Endodermal cell (in vitro differentiated cells): ENCODE results near the gene HSD17B3. TPM values are rescaled to one million over a fixed set of nuclear protein-coding genes. Genes with fewer than 3 reads are reported as not detected.
"Not testable (repeated sequence)": the region's sequence is repeated elsewhere in the genome, so short reads cannot be mapped to it uniquely, and the experiment has no call there.

Experiments used
- DNase-seq: peaks from one replicate; pipeline ENCODE4 v3.0.0-alpha.2; 2017
- H3K27ac ChIP-seq: 2 replicates; pipeline ENCODE4 v1.5.1; 2013; ENCODE audit warnings: mild to moderate bottlenecking, low read depth, low read length, moderate library complexity
- H3K27me3 ChIP-seq: 2 replicates; pipeline ENCODE4 v1.6.1; 2013; ENCODE audit warnings: mild to moderate bottlenecking, low read length, moderate library complexity; ENCODE audit not compliant: insufficient read depth, control insufficient read depth, poor library complexity, severe bottlenecking
- H3K36me3 ChIP-seq: 2 replicates; pipeline ENCODE4 v1.7.0; 2013; ENCODE audit warnings: mild to moderate bottlenecking, low read length, moderate library complexity; ENCODE audit not compliant: control insufficient read depth, insufficient read depth
- H3K4me1 ChIP-seq: one replicate; pipeline ENCODE4 v1.7.0; 2013; ENCODE audit warnings: low read length; ENCODE audit not compliant: control insufficient read depth, insufficient read depth
- H3K4me3 ChIP-seq: 2 replicates; pipeline ENCODE4 v1.5.1; 2013; ENCODE audit warnings: mild to moderate bottlenecking, low read length, moderate library complexity
- H3K9ac ChIP-seq: 2 replicates; pipeline ENCODE4 v1.6.1; 2013; ENCODE audit warnings: mild to moderate bottlenecking, low read length, moderate library complexity; ENCODE audit not compliant: poor library complexity, severe bottlenecking; ENCODE audit errors: extremely low read depth
- H3K9me3 ChIP-seq: 2 replicates; pipeline ENCODE4 v1.6.1; 2013; ENCODE audit warnings: mild to moderate bottlenecking, low read length, moderate library complexity; ENCODE audit not compliant: control insufficient read depth
- H3K27ac Mint-ChIP-seq: 2 replicates; pipeline ENCODE4 v1.8.0; 2020; ENCODE audit warnings: mixed read lengths
- H3K27me3 Mint-ChIP-seq: 2 replicates; pipeline ENCODE4 v1.8.0; 2021; ENCODE audit warnings: mild to moderate bottlenecking, mixed read lengths; ENCODE audit not compliant: insufficient read depth
- H3K36me3 Mint-ChIP-seq: 2 replicates; pipeline ENCODE4 v1.8.0; 2020; ENCODE audit warnings: low read depth, mixed read lengths
- H3K4me1 Mint-ChIP-seq: 2 replicates; pipeline ENCODE4 v1.8.0; 2020; ENCODE audit warnings: mixed read lengths
- H3K4me3 Mint-ChIP-seq: 2 replicates; pipeline ENCODE4 v1.8.0; 2020; ENCODE audit warnings: mild to moderate bottlenecking, moderate library complexity, mixed read lengths
- H3K9me3 Mint-ChIP-seq: 2 replicates; pipeline ENCODE4 v1.8.0; 2020; ENCODE audit warnings: mild to moderate bottlenecking, mixed read lengths
- CTCF ChIP-seq: fragments of 200-600 bp; sonication (generic); conservative IDR thresholded peaks from 2 replicates; pipeline ENCODE4 v1.5.0; 2021; ENCODE audit warnings: antibody characterized with exemption, mild to moderate bottlenecking
- WGBS, 2 experiments: methylation state at CpG; one replicate each; pipeline versions ENCODE4 v1.1.5 to v1.1.7; 2013; ENCODE audit warnings: missing lambda C conversion rate in 2 of 2, mixed read lengths in 1 of 2; ENCODE audit not compliant: insufficient coverage in 1 of 2, insufficient read length in 1 of 2; 5-methylcytosine and 5-hydroxymethylcytosine counted together
- total RNA-seq, 2 donors: library from RNA; stranded (reverse); fragmentation: NEBNext Ultra II Directional in 1 of 2; extraction: Animal tissue kit (Norgen Biotek cat#: 25700) in 1 of 2; gene quantifications; 2 replicates in 1 of 2; 3 replicates in 1 of 2; pipeline ENCODE4 v1.2.1, GENCODE V29; 2021

Gene HSD17B3
- total RNA-seq, 2 donors from 2014 or later: 0.40 TPM; not detected in 1

GRCh38 chr9:96309850-96310249 is 7.9 kb upstream of the HSD17B3 start:
- no peaks in the 10 kb centered on the region for H3K36me3 ChIP-seq
- H3K27me3 ChIP-seq: no peaks in the 10 kb centered on the region
- Mint-ChIP-seq H3K27me3 (peaks cover 4% of the 10 kb centered on the region), H3K27ac (no peak overlapping the region), H3K4me3 (no peak overlapping the region), H3K9me3 (peaks cover 40% of the 10 kb centered on the region), H3K36me3 (peaks cover 26% of the 10 kb centered on the region), H3K4me1 (peaks cover 1% of the 10 kb centered on the region)
- no peak for DNase-seq
- H3K9ac ChIP-seq: no peak overlapping the region
- no peaks in the 10 kb centered on the region for H3K4me1 ChIP-seq
- no peak overlapping the region for H3K4me3 ChIP-seq
- WGBS, 2 experiments: 95 to 100% methylated on average over 3 to 7 of the region's 7 CpGs
- no peak for TF ChIP-seq CTCF
- no peak overlapping the region for H3K27ac ChIP-seq
- peaks cover 32% of the 10 kb centered on the region for H3K9me3 ChIP-seq

GRCh38 chr9:96306958-96307357 is 5.0 kb upstream of the HSD17B3 start:
- Mint-ChIP-seq H3K9me3 (peaks cover 13% of the 10 kb centered on the region), H3K4me1 (peaks cover 11% of the 10 kb centered on the region)
- not testable (repeated sequence) for H3K27ac ChIP-seq, H3K9me3 ChIP-seq, H3K36me3 ChIP-seq, H3K27me3 ChIP-seq, H3K27ac Mint-ChIP-seq, H3K27me3 Mint-ChIP-seq, H3K4me1 ChIP-seq, DNase-seq, H3K9ac ChIP-seq, H3K4me3 ChIP-seq, H3K36me3 Mint-ChIP-seq, H3K4me3 Mint-ChIP-seq
- 93 to 100% methylated on average over 4 to 6 of the region's 6 CpGs for WGBS, 2 experiments

GRCh38 chr9:96305171-96305570 is 3.2 kb upstream of the HSD17B3 start:
- H3K27me3 ChIP-seq: no peaks in the 10 kb centered on the region
- H3K4me1 Mint-ChIP-seq: peaks cover 11% of the 10 kb centered on the region
- H3K4me3 Mint-ChIP-seq: no peak overlapping the region
- H3K36me3 Mint-ChIP-seq: no peaks in the 10 kb centered on the region
- H3K9me3 Mint-ChIP-seq: peaks cover 2% of the 10 kb centered on the region
- 73 to 85% methylated on average over 2 to 3 of the region's 4 CpGs for WGBS, 2 experiments
- no peaks in the 10 kb centered on the region for H3K4me1 ChIP-seq
- H3K27ac Mint-ChIP-seq: no peak overlapping the region
- no peak overlapping the region for H3K9ac ChIP-seq
- no peaks in the 10 kb centered on the region for H3K27me3 Mint-ChIP-seq
- TF ChIP-seq CTCF: no peak
- H3K9me3 ChIP-seq: no peaks in the 10 kb centered on the region
- H3K36me3 ChIP-seq: no peaks in the 10 kb centered on the region
- no peak overlapping the region for H3K4me3 ChIP-seq
- no peak for DNase-seq
- no peak overlapping the region for H3K27ac ChIP-seq

- Histone ChIP-seq H3K4me1 (no peaks in the 10 kb centered on the region), H3K9me3 (no peaks in the 10 kb centered on the region), H3K27ac (no peak overlapping the region), H3K4me3 (no peak overlapping the region), H3K36me3 (no peaks in the 10 kb centered on the region), H3K9ac (no peak overlapping the region), H3K27me3 (no peaks in the 10 kb centered on the region)
- no peaks in the 10 kb centered on the region for H3K36me3 Mint-ChIP-seq
- H3K4me1 Mint-ChIP-seq: peaks cover 11% of the 10 kb centered on the region
- no peak for DNase-seq
- H3K9me3 Mint-ChIP-seq: no peaks in the 10 kb centered on the region
- no peaks in the 10 kb centered on the region for H3K27me3 Mint-ChIP-seq
- H3K4me3 Mint-ChIP-seq: no peak overlapping the region
- H3K27ac Mint-ChIP-seq: no peak overlapping the region
- no peak for TF ChIP-seq CTCF
Measured at GRCh38 chr9:96304230-96304629, 2.3 kb upstream of the HSD17B3 start.
